PC-3 (cell line): Measurements from ENCODE around the gene AFM.

Experiments
- EZH2 ChIP-seq: fragments of 300-600 bp; sonication (generic); IDR thresholded peaks from one replicate; pipeline ENCODE4 v1.6.1; 2017; ENCODE audit warnings: antibody characterized with exemption, mild to moderate bottlenecking, low read length; ENCODE audit not compliant: unreplicated experiment
- EZH2phosphoT487 ChIP-seq: fragments of 300-600 bp; sonication (generic); IDR thresholded peaks from 2 replicates; pipeline ENCODE4 v1.6.1; 2018; ENCODE audit warnings: mild to moderate bottlenecking, antibody characterized with exemption, low read length, borderline replicate concordance
- TF ChIP-seq, protein P1 (sequence below): fragments of 300-600 bp; sonication (generic); conservative IDR thresholded peaks from 2 replicates; pipeline ENCODE4 v1.5.1; 2017; ENCODE audit warnings: antibody characterized with exemption, low read depth, mild to moderate bottlenecking, low read length

DNA sequence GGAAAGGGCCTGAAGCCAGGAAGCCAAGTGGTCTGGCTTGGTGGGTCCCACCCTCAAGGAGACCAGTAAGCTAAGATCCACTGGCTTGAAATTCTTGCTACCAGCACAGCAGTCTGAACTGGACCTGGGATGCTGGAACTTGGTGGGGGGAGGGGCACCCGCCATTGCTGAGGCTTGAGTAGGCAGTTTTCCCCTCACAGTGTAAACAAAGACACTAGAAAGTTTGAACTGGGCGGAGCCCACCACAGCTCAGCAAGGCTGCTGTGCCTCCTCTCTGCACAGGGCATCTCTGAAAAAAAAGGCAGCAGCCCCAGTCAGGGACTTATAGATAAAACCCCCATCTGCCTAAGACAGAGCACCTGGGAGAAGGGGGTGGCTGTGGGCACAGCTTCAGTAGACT is 63.1 kb downstream of the AFM start:
- TF ChIP-seq, protein P1, sequence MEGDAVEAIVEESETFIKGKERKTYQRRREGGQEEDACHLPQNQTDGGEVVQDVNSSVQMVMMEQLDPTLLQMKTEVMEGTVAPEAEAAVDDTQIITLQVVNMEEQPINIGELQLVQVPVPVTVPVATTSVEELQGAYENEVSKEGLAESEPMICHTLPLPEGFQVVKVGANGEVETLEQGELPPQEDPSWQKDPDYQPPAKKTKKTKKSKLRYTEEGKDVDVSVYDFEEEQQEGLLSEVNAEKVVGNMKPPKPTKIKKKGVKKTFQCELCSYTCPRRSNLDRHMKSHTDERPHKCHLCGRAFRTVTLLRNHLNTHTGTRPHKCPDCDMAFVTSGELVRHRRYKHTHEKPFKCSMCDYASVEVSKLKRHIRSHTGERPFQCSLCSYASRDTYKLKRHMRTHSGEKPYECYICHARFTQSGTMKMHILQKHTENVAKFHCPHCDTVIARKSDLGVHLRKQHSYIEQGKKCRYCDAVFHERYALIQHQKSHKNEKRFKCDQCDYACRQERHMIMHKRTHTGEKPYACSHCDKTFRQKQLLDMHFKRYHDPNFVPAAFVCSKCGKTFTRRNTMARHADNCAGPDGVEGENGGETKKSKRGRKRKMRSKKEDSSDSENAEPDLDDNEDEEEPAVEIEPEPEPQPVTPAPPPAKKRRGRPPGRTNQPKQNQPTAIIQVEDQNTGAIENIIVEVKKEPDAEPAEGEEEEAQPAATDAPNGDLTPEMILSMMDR, result no peak
- TF ChIP-seq EZH2, result no peak
- TF ChIP-seq EZH2phosphoT487, result no peak
